Naive B cell (primary cell): Measurements from ENCODE around the gene JSRP1. TPM values are rescaled to one million over a fixed set of nuclear protein-coding genes. Genes with fewer than 3 reads are reported as not detected.

Source experiments
- ATAC-seq, 2 donors: fragments of 150-1000 bp; cut with Tn5 transposase; 2 replicates each; pipeline ENCODE4 v1.10.0; 2021; ENCODE audit warnings: low read depth in 2 of 2, mild to moderate bottlenecking in 2 of 2, moderate library complexity in 2 of 2
- DNase-seq: peaks from one replicate; pipeline ENCODE4 v3.0.0; 2022
- H3K27ac Mint-ChIP-seq, 6 donors: one replicate each; pipeline ENCODE4 v1.8.0; 2020 to 2022; ENCODE audit warnings: mild to moderate bottlenecking in 6 of 6, mixed read lengths in 6 of 6, moderate library complexity in 5 of 6, inconsistent platforms in 2 of 6
- H3K27me3 Mint-ChIP-seq, 3 donors: one replicate each; pipeline ENCODE4 v1.8.0; 2021 to 2022; ENCODE audit warnings: mixed read lengths in 3 of 3, mild to moderate bottlenecking in 1 of 3
- H3K36me3 Mint-ChIP-seq, 2 donors: one replicate each; pipeline ENCODE4 v1.8.0; 2020 to 2022; ENCODE audit warnings: mixed read lengths in 2 of 2, inconsistent platforms in 1 of 2, mild to moderate bottlenecking in 1 of 2
- H3K4me1 Mint-ChIP-seq, 3 donors: one replicate each; pipeline ENCODE4 v1.8.0; 2020 to 2022; ENCODE audit warnings: mixed read lengths in 3 of 3, inconsistent platforms in 1 of 3, mild to moderate bottlenecking in 1 of 3, moderate library complexity in 1 of 3
- H3K4me3 Mint-ChIP-seq, 8 donors: one replicate each; pipeline ENCODE4 v1.8.0; 2020 to 2022; ENCODE audit warnings: mild to moderate bottlenecking in 8 of 8, mixed read lengths in 8 of 8, moderate library complexity in 8 of 8, inconsistent platforms in 2 of 8
- H3K9me3 Mint-ChIP-seq, 7 donors: one replicate each; pipeline ENCODE4 v1.8.0; 2020 to 2022; ENCODE audit warnings: mixed read lengths in 7 of 7, mild to moderate bottlenecking in 5 of 7, inconsistent platforms in 2 of 7, moderate library complexity in 1 of 7
- polyA plus RNA-seq, 6 donors: library from polyadenylated mRNA; unstranded; fragments of 300-500 nt; fragmentation: Illumina TruSeq; gene quantifications; one replicate each; pipeline ENCODE4 v1.2.3, GENCODE V29; 2021; ENCODE audit warnings: low read depth in 6 of 6

The JSRP1 gene
- polyA plus RNA-seq, 6 donors from 2014 or later: 0.41 to 0.87 (median 0.53) TPM; not detected in 3

- no peak for ATAC-seq
- Mint-ChIP-seq H3K36me3 (peaks cover 0 to 10% of the 10 kb centered on the region in 2 donors), H3K4me3 (peak overlapping the region in 3 of 8 donors; percentile 45 to 72 (median 57)), H3K4me1 (peaks cover 24 to 42% (median 39%) of the 10 kb centered on the region in 3 donors), H3K27ac (peak overlapping the region in 4 of 6 donors; percentile 41 to 84 (median 56)), H3K27me3 (no peaks in the 10 kb centered on the region), H3K9me3 (no peaks in the 10 kb centered on the region)
- DNase-seq: no peak
These were observed 20.9 kb upstream of the JSRP1 start for GRCh38 chr19:2277138-2277537.

- H3K36me3 Mint-ChIP-seq: peaks cover 0 to 15% of the 10 kb centered on the region in 2 donors
- peaks cover 25 to 41% (median 37%) of the 10 kb centered on the region in 3 donors for H3K4me1 Mint-ChIP-seq
- H3K27me3 Mint-ChIP-seq: no peaks in the 10 kb centered on the region
- H3K27ac Mint-ChIP-seq: peak overlapping the region in 4 of 6 donors; percentile 24 to 71 (median 44)
- DNase-seq (no peak), ATAC-seq (no peak)
- H3K9me3 Mint-ChIP-seq: no peaks in the 10 kb centered on the region
- no peak overlapping the region for H3K4me3 Mint-ChIP-seq
These were observed 20.3 kb upstream of the JSRP1 start for GRCh38 chr19:2276429-2276986.

- Mint-ChIP-seq H3K36me3 (peaks cover 0 to 17% of the 10 kb centered on the region in 2 donors), H3K4me1 (peaks cover 30 to 44% (median 39%) of the 10 kb centered on the region in 3 donors)
These were observed 19.6 kb upstream of the JSRP1 start for GRCh38 chr19:2275588-2276428.

GRCh38 chr19:2274931-2275535, 18.8 kb upstream of the JSRP1 start:
- DNase-seq (no peak), ATAC-seq (no peak)
- no peaks in the 10 kb centered on the region for H3K9me3 Mint-ChIP-seq
- H3K27me3 Mint-ChIP-seq: no peaks in the 10 kb centered on the region
- H3K4me3 Mint-ChIP-seq: peak overlapping the region in 7 of 8 donors; percentile 19 to 82 (median 66)
- H3K27ac Mint-ChIP-seq: peak overlapping the region; percentile 38 to 97 (median 93)
- H3K4me1 Mint-ChIP-seq: peaks cover 32 to 41% (median 39%) of the 10 kb centered on the region in 3 donors
- peaks cover 0 to 17% of the 10 kb centered on the region in 2 donors for H3K36me3 Mint-ChIP-seq

More at GRCh38 chr19:2275588-2276428, 19.6 kb upstream of the JSRP1 start:
- DNase-seq: no peak
- Mint-ChIP-seq H3K27ac (peak overlapping the region in 2 of 6 donors; percentile 24 to 97), H3K27me3 (no peaks in the 10 kb centered on the region), H3K4me3 (no peak overlapping the region), H3K9me3 (no peaks in the 10 kb centered on the region)
- no peak for ATAC-seq

- no peaks in the 10 kb centered on the region for H3K9me3 Mint-ChIP-seq
- H3K4me1 Mint-ChIP-seq: peaks cover 32 to 41% (median 39%) of the 10 kb centered on the region in 3 donors
These were observed 18.0 kb upstream of the JSRP1 start for GRCh38 chr19:2274185-2274711.

GRCh38 chr19:2273356-2274184, 17.4 kb upstream of the JSRP1 start:
- Mint-ChIP-seq H3K27ac (peak overlapping the region; percentile 87 to 98 (median 97)), H3K9me3 (no peaks in the 10 kb centered on the region), H3K36me3 (peaks cover 0 to 17% of the 10 kb centered on the region in 2 donors), H3K27me3 (no peaks in the 10 kb centered on the region), H3K4me3 (peak overlapping the region; percentile 64 to 90 (median 80)), H3K4me1 (peaks cover 32 to 38% (median 33%) of the 10 kb centered on the region in 3 donors)
- DNase-seq (peak; percentile 79), ATAC-seq (peak; percentile 31 to 36)

More at GRCh38 chr19:2274185-2274711, 18.0 kb upstream of the JSRP1 start:
- Mint-ChIP-seq H3K4me3 (peak overlapping the region in 7 of 8 donors; percentile 64 to 90 (median 82)), H3K27me3 (no peaks in the 10 kb centered on the region), H3K36me3 (peaks cover 0 to 17% of the 10 kb centered on the region in 2 donors), H3K27ac (peak overlapping the region; percentile 87 to 98 (median 97))
- DNase-seq (no peak), ATAC-seq (no peak)

- H3K27me3 Mint-ChIP-seq: no peaks in the 10 kb centered on the region
- peaks cover 0 to 17% of the 10 kb centered on the region in 2 donors for H3K36me3 Mint-ChIP-seq
- peak overlapping the region; percentile 86 to 95 (median 92) for H3K4me3 Mint-ChIP-seq
- peak overlapping the region; percentile 90 to 97 (median 96) for H3K27ac Mint-ChIP-seq
- no peaks in the 10 kb centered on the region for H3K9me3 Mint-ChIP-seq
- peaks cover 36 to 44% (median 43%) of the 10 kb centered on the region in 3 donors for H3K4me1 Mint-ChIP-seq
- DNase-seq: no peak
- no peak for ATAC-seq
These were observed 15.3 kb upstream of the JSRP1 start for GRCh38 chr19:2271234-2272103.

GRCh38 chr19:2270423-2271233, 14.4 kb upstream of the JSRP1 start:
- ATAC-seq: peak; percentile 56 to 57
- Mint-ChIP-seq H3K4me1 (peaks cover 41 to 52% (median 52%) of the 10 kb centered on the region in 3 donors), H3K36me3 (peaks cover 0 to 17% of the 10 kb centered on the region in 2 donors), H3K4me3 (peak overlapping the region; percentile 87 to 98 (median 94)), H3K9me3 (no peaks in the 10 kb centered on the region), H3K27ac (peak overlapping the region; percentile 76 to 100 (median 89)), H3K27me3 (no peaks in the 10 kb centered on the region)
- DNase-seq: peak; percentile 90

GRCh38 chr19:2270157-2270422, 13.9 kb upstream of the JSRP1 start:
- DNase-seq (no peak), ATAC-seq (no peak)
- no peaks in the 10 kb centered on the region for H3K27me3 Mint-ChIP-seq
- no peaks in the 10 kb centered on the region for H3K9me3 Mint-ChIP-seq
- H3K4me1 Mint-ChIP-seq: peaks cover 39 to 53% (median 50%) of the 10 kb centered on the region in 3 donors
- H3K4me3 Mint-ChIP-seq: peak overlapping the region; percentile 87 to 98 (median 94)
- peak overlapping the region; percentile 74 to 100 (median 91) for H3K27ac Mint-ChIP-seq
- peaks cover 0 to 17% of the 10 kb centered on the region in 2 donors for H3K36me3 Mint-ChIP-seq

- peak overlapping the region; percentile 87 to 98 (median 94) for H3K4me3 Mint-ChIP-seq
- DNase-seq (peak; percentile 99), ATAC-seq (peak; percentile 63 to 69)
- H3K27ac Mint-ChIP-seq: peak overlapping the region; percentile 94 to 100 (median 96)
- H3K27me3 Mint-ChIP-seq: no peaks in the 10 kb centered on the region
- no peaks in the 10 kb centered on the region for H3K9me3 Mint-ChIP-seq
- H3K36me3 Mint-ChIP-seq: peaks cover 0 to 17% of the 10 kb centered on the region in 2 donors
- H3K4me1 Mint-ChIP-seq: peaks cover 36 to 52% (median 46%) of the 10 kb centered on the region in 3 donors
These were observed 13.3 kb upstream of the JSRP1 start for GRCh38 chr19:2269244-2270156.
